Spleen (tissue), 7 donors: Measurements from ENCODE around the gene BMP2K.

Source experiments
- CTCF ChIP-seq, 11 experiments: fragments of 200-600 bp in 7 of 11; fragments of 450-650 bp in 4 of 11; sonication (generic) in 4 of 11; IDR thresholded peaks in 8 of 11; conservative IDR thresholded peaks in 3 of 11; 1 replicate in 7 of 11; 2 replicates in 4 of 11; pipeline versions ENCODE4 v1.4.0 to v1.8.0; 2016 to 2021; ENCODE audit warnings: antibody characterized with exemption in 11 of 11, inconsistent platforms in 4 of 11, mild to moderate bottlenecking in 1 of 11
- POLR2A ChIP-seq, 3 donors: fragments of 450-650 bp; IDR thresholded peaks; one replicate each; pipeline ENCODE4 v1.5.1; 2017; ENCODE audit warnings: antibody characterized with exemption in 3 of 3, mild to moderate bottlenecking in 1 of 3
- POLR2AphosphoS5 ChIP-seq, 3 donors: sonication (generic); formaldehyde crosslinking; IDR thresholded peaks; one replicate each; pipeline ENCODE4 v1.5.1; 2017; ENCODE audit warnings: antibody characterized with exemption in 3 of 3
- donor health status: DM: no; HTN: no; CAD: no; lungs with moderate emphysema.
- donor health status: DM: no; HTN: no; CAD: no.
- donor health status: DM: no; HTN: no; CAD: no.

GRCh38 chr4:78797777-78798284 lies 21.7 kb downstream of the BMP2K start:
- no peak for TF ChIP-seq CTCF (IDR thresholded peaks at IDR 0.05 in 8 of 11, conservative IDR thresholded peaks at IDR 0.05 in 3 of 11)
- no peak for TF ChIP-seq POLR2AphosphoS5 (IDR thresholded peaks at IDR 0.05)
- TF ChIP-seq POLR2A (IDR thresholded peaks at IDR 0.05): no peak
